ENCODE results near the gene C1RL.

DNA sequence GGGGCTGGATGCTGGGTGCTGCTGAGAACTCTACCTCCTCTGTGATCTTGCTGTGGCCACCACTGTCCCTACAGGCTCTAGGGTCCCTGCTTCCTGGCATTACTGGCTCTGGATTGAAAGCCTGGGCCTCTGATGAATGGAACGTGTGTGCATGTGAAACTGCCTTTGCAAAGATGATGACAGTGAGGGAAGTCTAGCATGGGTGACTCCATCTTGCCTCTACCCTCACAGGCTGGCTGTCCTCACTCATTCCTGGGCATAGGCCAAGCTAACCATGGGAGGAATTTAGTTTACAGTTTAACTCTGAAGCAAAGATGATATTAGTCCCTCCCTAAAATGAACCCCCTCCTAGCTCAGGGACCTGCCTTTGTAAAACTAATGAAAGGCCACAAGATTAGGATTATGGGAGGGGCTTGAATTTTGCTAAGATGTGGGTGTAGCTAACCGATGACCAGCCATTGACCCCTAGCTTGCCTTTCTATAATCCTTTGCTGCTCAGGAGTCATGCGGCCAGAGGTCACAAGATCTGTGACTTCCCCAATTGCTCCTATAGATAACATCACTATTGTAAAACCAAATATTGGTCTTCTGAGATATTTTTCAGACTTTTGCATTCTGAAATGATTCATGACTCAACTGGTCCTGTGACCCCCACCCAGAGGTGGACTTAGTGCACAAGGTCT is 50.7 kb downstream of the C1RL start:
- TF ChIP-seq, protein P1, sequence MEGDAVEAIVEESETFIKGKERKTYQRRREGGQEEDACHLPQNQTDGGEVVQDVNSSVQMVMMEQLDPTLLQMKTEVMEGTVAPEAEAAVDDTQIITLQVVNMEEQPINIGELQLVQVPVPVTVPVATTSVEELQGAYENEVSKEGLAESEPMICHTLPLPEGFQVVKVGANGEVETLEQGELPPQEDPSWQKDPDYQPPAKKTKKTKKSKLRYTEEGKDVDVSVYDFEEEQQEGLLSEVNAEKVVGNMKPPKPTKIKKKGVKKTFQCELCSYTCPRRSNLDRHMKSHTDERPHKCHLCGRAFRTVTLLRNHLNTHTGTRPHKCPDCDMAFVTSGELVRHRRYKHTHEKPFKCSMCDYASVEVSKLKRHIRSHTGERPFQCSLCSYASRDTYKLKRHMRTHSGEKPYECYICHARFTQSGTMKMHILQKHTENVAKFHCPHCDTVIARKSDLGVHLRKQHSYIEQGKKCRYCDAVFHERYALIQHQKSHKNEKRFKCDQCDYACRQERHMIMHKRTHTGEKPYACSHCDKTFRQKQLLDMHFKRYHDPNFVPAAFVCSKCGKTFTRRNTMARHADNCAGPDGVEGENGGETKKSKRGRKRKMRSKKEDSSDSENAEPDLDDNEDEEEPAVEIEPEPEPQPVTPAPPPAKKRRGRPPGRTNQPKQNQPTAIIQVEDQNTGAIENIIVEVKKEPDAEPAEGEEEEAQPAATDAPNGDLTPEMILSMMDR (IDR thresholded peaks at IDR 0.05) = no peak
- TF ChIP-seq POLR2A (IDR thresholded peaks at IDR 0.05) = no peak

Data from heart left ventricle (tissue), 13 donors.